HL-60 (cell line): ENCODE data around the gene CPVL.
A peak's percentile ranks its signal among the peaks of the same experiment; 100 is the strongest.

Source experiments
- DNase-seq, 2 experiments: peaks; one replicate each; pipeline ENCODE4 v3.0.0-alpha.2; 2010 to 2020; ENCODE audit warnings: low read depth in 1 of 2, low spot score in 1 of 2
- H3K27ac ChIP-seq: fragments of 250-450 bp; sonication (Bioruptor Pico); replicated peaks from 2 replicates; pipeline ENCODE4 v1.5.1; 2020; ENCODE audit warnings: mild to moderate bottlenecking, moderate library complexity
- H3K27me3 ChIP-seq: fragments of 250-450 bp; sonication (Bioruptor Pico); 2 replicates; pipeline ENCODE4 v1.5.1; 2021; ENCODE audit warnings: mild to moderate bottlenecking, moderate library complexity; ENCODE audit not compliant: insufficient read depth, poor library complexity, severe bottlenecking
- H3K4me3 ChIP-seq: replicated peaks from 2 replicates; pipeline ENCODE4 v1.5.1; 2011; ENCODE audit warnings: mild to moderate bottlenecking, control low read depth, low read length; ENCODE audit not compliant: insufficient read depth
- CTCF ChIP-seq: IDR thresholded peaks from one replicate; pipeline ENCODE4 v1.5.1; 2011; ENCODE audit warnings: low read length, control low read depth, inconsistent platforms; ENCODE audit not compliant: insufficient read depth
- GABPA ChIP-seq: IDR thresholded peaks from 2 replicates; pipeline ENCODE4 v1.6.1; 2012; ENCODE audit warnings: low read depth
- POLR2AphosphoS5 ChIP-seq: IDR thresholded peaks from 2 replicates; pipeline ENCODE4 v1.6.1; 2012; ENCODE audit warnings: low read depth
- REST ChIP-seq: IDR thresholded peaks from 2 replicates; pipeline ENCODE4 v1.6.1; 2012; ENCODE audit warnings: low read depth; ENCODE audit not compliant: insufficient replicate concordance
- SPI1 ChIP-seq: IDR thresholded peaks from 2 replicates; pipeline ENCODE4 v1.6.1; 2012; ENCODE audit warnings: low read depth, mild to moderate bottlenecking, borderline replicate concordance

CPVL gene

GRCh38 chr7:29140873-29141468 is 5.4 kb downstream of the CPVL start:
- H3K4me3 ChIP-seq, result no peak overlapping the region
- TF ChIP-seq CTCF, result no peak
- no peak for TF ChIP-seq SPI1
- TF ChIP-seq REST, result no peak
- TF ChIP-seq POLR2AphosphoS5, result no peak
- TF ChIP-seq GABPA, result no peak
- peaks cover 12% of the 10 kb centered on the region for H3K27me3 ChIP-seq
- DNase-seq, result peak; percentile 12 to 73
- no peak overlapping the region for H3K27ac ChIP-seq

- no peak overlapping the region for H3K27ac ChIP-seq
- DNase-seq, result no peak
- H3K4me3 ChIP-seq, result no peak overlapping the region
- TF ChIP-seq REST, result no peak
- TF ChIP-seq POLR2AphosphoS5, result no peak
- no peak for TF ChIP-seq GABPA
- TF ChIP-seq CTCF, result no peak
- TF ChIP-seq SPI1, result no peak; the same call in 1 of the 2 replicates
- peaks cover 1% of the 10 kb centered on the region for H3K27me3 ChIP-seq
Observed at GRCh38 chr7:29139796-29140195, 6.5 kb downstream of the CPVL start.

- Histone ChIP-seq H3K27me3 (no peaks in the 10 kb centered on the region), H3K27ac (no peak overlapping the region), H3K4me3 (no peak overlapping the region)
- no peak for TF ChIP-seq SPI1
- TF ChIP-seq CTCF, result no peak
- TF ChIP-seq REST, result no peak
- no peak for TF ChIP-seq GABPA
- TF ChIP-seq POLR2AphosphoS5, result no peak
- DNase-seq, result no peak
Observed at GRCh38 chr7:29139191-29139590, 7.1 kb downstream of the CPVL start.
